Stimulated activated CD8-positive, alpha-beta memory T cell treated with anti-CD3 and anti-CD28 coated beads, Interleukin-4, amount 100 ng/mL, for 4 hours (primary cell): ENCODE results near the gene DCAF10.
"Not testable (repeated sequence)": the region's sequence is repeated elsewhere in the genome, so short reads cannot be mapped to it uniquely, and the experiment has no call there.

ENCODE experiments used
- DNase-seq, 2 donors: peaks; one replicate each; pipeline ENCODE4 v3.0.0-alpha.2; 2020; ENCODE audit warnings: low read depth in 2 of 2, low spot score in 1 of 2

DCAF10 gene

DNA sequence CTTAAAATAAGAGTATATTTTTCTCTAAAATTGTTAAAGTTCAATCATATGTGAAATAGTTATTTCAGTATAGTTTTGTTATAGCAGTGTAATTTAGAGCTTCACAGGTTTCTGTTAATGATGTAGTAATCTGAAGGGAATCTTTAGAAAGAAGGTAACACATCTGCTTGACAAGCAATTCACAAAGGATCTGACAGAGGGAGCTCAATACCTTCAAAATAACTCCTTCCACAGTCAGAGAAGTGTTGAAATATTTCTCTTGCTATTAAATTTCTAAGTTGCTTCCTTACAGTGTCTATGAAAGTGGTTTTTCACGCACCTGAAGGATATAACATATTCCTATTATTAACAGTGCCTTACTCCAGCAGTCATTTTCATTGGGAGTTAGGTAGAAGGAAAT is 58.4 kb downstream of the DCAF10 start:
- no peak for DNase-seq

DNA sequence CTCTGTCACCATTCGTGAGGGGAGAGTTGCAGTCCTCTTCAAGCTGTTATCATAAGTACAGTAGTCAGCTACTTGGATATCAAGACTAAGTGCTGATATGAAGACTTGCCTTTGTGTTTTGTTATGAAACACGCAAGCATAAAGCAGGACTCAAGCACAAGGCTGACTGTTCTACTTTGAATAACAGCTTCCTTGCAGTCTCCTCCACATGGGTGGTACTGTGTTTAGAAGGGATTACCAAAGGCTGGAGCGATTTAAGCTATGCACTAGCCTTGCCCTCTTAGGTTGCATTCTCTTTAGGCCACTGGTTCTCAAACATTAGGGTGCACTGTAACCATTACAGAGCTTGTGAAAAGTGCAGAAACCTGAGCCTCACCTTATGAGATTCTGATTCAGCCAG is 61.9 kb downstream of the DCAF10 start:
- DNase-seq: no peak

DNA sequence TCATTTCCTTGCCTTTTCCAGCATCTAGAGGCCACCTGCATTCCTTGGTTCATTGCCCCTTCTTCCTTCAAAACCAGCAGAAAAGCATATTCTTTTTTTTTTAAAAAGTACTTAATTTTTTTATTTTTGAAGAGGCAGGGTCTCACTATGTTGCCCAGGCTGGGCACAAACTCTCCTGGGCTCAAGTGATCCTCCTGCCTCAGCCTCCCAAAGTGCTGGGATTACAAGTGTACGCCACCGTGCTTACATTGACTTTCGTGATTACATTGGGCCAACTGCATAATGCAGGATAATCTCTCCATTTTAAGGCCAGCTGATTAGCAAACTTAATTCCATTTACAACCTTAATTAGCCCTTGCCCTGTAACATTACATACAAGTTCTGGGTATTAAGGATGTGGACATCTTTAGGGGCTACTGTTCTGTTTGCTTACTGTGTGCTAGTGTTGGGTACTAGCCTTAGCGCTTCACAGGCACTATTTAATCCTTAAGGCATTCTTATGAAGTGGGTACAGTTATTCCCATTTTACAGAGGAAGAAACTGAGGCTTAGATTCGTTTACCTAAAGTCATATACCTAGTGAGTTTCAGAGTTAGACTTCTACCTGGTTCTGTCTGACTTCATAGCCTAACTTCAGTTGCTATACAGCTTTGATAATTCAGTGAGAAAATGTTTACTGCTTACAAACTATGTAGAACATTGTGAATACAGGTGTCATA is 69.6 kb downstream of the DCAF10 start:
- DNase-seq: no peak

DNA sequence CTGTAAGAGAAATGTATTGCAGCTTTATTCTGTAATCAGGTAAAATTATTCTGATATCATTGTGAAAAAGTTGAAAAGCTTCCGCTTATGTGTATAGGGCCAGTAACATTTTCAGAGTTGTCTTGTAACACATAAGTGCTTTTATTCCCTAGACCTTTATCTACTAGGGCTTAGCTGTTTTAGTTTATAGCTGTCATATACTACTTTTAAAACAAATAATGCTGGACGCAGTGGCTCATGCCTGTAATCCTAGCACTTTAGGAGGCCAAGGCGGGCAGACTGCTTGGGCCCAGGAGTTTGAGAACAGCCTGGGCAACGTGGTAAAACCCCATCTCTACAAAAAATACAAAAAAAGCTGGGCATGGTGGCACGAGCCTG is 70.2 kb downstream of the DCAF10 start:
- no peak for DNase-seq

DNA sequence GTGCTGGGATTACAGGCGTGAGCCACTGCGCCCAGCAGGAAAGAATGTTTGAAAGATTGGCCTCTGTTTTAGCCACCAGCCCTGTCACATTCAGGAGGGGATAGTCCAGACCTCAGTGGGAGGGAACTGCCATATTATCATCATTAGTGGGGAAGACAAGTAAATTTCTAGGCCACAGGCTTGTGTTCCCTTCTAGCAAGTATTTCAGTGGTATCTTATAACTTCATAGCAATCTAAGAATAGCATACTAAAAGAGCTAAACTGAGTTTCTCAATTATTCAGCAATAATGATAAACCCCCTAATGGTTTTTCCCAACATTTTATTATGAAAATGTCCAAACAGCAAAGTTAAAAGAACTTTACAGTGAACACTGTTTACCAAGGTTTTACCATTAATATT is 73.4 kb downstream of the DCAF10 start:
- DNase-seq: no peak

DNA sequence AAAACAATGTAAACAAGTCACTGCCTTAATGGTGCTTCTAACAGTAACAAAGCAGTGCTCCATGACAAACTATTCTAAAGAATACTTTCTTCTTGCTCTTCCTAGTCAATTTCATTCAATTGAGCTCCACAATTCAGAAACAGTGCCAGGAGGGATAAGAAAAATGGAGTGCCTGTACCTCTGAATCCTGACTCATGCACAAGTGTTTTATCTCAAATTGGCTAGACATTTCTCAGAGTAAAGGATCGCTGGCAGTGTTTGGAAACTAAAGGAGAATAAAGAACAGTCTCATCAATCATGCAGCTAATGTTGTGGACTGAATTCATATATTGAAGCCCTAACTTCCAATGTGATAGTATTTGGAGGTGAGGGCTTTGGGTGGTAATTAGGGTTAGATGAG is 75.8 kb downstream of the DCAF10 start:
- no peak for DNase-seq

DNA sequence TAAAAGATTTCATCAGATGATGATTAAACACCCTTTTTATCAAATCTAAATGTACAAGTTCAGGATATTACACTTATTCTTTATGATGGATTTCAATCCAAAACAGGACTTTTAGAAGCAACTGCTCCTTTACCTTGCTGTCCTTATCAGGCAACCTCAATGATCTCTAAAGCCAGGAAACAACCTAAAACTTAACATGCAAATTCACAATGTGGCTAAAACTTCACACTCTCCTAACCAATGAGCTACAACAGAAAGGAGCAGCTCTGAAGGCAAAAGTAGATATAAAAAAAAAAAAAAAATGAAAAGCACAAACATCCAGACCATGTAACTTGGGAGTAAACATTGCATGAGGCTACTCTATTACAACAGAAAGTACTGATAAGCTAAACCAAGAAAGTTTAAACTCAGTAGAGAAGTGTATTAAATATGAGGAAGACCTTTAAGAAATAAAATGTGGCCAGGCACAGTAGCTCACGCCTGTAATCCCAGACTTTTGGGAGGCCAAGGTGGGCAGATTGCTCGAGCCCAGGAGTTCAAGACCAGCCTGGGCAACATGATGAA is 80.4 kb downstream of the DCAF10 start:
- DNase-seq: no peak

DNA sequence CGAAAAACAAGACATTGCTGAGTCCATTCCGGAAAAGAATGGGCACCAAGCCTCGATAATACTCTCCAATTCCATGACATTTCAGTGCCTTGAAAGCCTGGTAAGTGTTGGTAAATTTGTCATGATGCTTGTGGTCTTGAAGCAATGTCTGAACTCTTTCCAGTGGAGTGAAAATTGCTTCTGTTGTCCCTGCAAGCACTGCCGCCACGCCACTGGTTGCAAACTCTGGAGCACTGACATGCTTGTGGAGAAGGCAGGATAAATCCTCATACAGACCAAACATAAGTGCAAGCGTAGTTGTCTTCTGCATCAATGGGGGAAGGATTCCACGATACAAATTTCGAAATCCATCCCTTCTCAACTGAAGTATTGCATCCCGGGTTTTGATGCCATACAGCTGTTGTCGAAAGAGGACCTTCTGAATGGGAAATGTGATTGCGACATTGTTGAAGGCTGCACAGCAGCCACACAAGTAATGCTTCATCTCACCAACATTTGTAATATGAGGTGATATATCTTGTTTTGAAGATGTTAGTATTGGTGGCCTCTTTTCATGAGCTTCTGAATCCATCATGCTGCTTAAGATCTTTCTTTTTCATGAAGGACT is 87.5 kb downstream of the DCAF10 start:
- DNase-seq: not testable (repeated sequence)

DNA sequence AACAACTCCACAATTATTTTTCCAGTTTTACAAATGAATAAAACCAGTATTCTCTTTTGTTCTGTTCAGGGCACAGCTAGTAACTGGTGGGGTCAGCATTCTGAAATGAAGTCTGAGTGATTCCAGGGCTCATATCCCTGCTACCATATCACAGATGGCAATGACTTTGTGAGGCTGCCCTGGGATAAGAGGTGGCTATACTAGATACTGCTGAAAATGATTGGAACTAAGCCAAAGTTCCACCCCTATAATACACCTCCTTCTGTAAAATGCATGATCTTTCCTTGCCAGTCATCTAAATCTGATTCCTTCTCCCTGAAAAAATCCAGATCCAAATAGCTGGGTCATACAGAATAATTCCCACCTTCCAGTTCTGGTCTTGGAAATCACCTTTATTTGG is 88.9 kb downstream of the DCAF10 start:
- DNase-seq: no peak

DNA sequence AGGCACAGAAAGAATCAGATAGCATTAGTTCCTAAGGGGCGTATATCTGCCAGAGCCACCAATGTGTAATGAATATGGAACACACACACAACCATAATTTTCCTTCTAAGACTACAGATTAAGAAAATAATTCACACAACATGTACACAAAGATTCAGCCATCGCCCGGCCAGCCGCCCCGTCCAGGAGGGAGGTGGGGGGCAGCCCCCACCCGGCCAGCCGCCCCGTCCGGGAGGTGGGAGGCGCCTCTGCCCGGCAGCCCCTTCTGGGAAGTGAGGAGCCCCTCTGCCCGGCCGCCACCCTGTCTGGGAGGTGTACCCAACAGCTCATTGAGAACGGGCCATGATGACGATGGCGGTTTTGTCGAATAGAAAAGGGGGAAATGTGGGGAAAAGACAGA is 90.4 kb downstream of the DCAF10 start:
- DNase-seq: not testable (repeated sequence)

DNA sequence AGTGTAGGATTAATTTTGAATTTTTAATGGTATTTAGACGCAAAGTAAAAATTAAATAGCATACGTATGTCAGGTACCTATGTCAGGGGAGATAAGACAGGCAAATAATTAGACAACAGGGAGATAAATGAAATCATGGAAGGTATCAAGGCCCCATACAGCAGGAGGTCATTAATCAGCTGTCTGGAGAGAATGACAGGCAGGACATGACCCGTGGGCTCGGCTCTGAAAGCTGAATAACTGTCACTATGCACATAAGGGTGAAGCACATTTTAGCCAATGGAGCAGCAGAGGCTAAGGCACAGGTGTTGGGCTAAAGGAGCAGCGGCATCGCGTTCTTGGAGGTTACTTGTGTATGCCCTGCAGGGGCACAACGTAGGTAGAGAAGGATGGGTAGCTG is 91.5 kb downstream of the DCAF10 start:
- DNase-seq: no peak

DNA sequence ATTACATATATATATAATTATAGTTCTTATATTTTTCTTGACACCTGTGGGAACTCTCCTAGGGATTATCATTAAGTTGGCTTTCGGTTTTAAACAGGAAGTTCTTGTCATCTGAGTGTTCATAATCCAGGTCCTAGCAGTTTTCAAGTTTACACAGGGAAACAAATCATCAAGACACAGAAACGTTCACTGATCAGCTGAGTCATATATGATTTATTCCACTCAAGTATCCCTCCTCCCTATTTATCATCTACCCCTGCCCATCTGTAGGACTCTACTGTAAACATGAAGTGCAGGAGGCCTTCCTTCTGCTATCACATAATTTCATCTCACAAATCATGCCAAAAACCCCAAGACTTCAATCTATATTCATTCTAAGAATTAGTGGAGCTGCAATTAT is 97.1 kb downstream of the DCAF10 start:
- DNase-seq: no peak

DNA sequence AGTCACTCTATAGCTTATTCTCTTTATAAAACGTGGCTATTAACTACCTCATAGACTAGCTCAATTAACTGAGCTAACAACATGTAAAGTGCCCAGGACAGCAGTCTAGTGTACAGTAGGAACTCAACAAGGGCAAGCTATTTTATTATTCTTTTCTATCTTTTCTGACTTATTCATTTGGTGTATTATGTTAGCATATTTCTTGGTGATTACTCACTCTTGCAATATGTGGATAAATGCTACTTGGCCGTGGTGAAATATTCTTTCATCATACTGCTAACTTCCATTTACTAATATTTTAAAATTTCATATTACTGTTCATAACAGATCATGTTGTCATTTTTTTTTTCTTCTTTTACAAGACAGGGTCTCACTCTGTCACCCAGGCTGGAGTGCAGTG is 98.4 kb downstream of the DCAF10 start:
- DNase-seq: no peak

DNA sequence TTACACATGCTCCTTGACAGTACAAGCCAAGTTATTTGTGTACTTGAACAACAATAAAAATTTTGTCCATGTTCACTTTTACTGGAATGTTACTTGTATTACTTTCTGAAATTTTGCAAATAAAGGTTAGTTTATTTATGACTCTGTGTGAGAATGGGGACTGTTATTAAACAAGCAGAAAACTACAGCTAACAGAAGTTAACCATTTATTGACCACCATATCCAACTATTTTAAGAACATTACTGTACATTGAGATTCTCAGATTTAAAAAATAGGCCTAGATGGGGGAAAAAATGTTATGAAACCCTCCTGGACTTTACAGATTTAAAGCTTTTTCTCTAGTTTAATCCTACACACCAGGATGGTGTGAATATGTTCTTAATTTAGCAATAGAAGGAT is 101.5 kb downstream of the DCAF10 start:
- no peak for DNase-seq

DNA sequence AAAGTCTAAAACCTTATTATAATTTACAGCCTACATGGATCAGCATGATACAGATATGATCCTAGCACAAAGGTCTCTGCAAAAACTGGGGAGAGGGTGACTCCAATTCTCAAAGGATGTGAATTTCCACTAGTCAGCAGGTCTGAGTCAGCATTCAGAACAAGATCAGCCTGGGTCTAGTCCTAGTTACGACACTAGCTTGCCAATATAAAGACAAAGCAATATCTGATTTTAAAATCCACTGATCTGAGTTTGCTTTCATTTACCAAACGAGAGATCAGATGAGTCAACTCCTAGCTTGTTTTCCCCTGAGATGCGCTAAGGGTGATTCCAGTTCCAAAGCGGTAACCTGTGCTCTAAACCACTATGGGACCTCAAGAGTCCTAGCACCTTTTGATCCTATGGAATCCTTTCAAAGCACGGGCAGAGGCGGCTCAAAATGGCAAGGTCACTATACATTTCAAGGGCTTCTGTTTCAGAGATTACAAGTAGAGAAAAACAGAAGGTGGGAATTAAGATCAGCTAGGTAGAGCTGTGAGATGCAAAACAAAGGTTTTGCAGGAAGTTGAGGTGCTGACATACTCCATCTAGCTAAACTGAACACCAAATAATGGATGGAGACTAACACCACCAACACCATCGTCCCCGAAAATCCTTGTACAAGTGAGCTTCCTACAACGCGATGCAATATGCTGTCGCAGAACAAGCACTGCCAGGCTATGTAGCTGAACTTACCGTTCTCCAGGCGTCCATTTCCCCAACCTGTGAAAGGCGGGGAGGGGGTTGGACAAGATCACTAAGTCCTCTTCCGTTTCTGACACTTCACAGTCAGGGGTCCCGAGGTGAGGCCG is 102.4 kb downstream of the DCAF10 start:
- DNase-seq: no peak

DNA sequence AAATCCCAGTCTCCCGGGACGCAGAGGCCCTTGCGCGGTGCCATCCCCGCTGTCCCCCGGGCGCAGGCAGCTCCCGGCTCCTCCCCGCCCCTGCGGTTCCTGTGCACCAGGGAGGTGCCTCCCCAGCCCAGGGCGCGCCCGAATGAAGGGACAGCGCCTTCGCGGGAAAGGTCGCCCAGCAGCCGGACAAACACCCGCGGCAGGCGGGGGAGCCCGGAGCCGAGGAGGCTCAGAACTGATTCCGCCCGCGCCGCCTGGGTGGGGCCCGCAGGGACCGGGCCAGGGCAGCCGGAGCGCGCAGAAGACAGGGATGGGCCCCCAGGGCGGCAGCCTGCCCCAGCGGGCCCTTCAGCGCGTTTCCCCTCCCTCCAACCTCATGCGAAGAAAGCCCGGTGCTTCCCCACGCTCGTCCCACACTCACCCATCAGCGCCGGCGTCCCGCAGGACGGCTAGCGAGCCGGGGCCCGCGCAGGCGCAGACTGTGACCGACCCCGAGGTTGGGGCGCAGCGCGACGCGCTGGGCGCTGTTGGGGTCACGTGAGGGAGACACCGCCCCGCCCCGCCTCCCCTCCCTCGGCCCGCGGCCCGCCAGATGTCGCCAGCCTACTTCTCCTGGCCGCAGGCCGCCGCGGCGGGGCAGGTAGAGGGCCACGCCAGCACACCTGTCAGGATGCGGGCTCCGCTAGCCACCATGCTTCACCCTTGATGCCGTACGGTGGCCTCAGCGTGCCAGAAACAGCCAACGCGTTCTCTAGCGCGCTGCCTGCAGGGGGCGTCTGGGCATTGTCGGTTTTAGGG is 103.2 kb downstream of the DCAF10 start, which contains the start of gene SLC25A51:
SLC25A51 (minus strand) TSS at position 481 of the 798 bp plus-strand sequence. CDS start 15,577 bp downstream, outside the sequence.
- DNase-seq: peak; percentile 86 to 95

DNA sequence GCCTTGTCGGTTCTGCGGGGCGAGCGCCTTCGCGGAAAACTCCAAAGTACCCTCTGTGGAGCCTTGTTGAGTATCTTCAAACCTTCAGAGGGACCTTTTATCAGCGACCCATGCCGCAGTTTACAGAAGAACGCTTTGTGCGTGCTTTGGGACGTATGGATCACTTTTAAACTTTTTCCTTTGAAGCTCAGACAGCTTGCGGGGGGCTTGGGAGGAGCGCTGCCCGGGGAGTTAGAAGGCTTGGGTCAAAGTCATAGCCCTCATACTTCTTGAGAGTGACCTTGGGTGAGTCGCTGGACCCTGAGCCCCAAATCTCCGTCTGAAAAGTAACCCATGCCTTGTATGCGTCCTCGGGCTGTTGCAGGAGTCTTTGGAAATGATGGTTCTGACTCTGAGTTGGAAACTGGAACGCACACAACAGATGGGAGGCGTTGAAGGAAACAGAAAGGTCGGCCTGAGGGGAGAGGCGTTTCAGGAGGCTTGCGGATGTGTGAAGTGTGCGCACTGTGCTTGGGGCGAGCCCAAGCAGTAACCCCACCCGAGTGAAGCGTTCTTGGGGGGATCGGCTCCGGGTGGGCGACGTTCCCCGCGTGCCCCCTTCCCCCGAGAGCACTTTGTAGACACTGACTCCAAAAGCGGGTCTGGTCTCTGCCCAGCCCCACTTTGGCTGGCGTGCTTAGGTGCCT is 104.0 kb downstream of the DCAF10 start:
- DNase-seq: no peak

DNA sequence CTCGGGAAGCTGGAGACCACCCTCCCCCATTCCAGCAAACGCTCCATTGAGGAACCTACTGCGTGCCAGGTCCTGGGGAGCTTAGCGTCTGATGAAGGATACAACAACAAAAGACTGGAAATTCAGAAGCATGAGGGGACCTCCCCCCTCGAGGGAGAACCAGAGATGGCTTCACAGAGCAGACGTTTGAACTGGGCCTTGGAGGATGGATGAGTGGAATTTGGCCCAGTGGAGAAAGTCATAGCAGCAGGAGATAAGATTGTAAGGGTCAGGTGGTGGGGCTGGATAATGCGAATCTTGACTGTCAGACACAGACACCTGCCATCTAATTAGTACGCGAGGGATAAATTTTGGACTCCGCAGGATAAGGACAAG is 104.5 kb downstream of the DCAF10 start:
- DNase-seq: no peak

DNA sequence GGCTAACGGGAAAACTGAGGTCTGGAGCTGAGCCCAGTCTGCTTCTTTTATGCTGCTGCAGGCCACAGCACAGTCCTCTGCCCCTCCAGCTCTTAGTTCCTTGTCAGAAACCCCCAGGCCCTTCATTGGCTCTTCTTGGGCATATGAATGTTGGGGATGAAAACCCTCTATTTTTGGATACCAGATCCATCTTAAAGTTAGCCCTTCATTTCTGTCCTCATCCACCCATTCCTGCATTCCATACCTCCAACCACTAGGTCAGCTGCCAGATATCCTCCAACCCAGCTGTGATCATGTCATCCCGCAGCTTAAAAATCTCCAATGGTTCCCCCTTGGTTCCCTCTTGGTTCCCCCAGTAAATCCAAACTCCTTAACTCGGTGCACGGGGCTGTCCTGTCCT is 105.2 kb downstream of the DCAF10 start:
- no peak for DNase-seq
